ACC112 (cell line): ENCODE measurements around the gene SLC20A1.
A peak's percentile ranks its signal among the peaks of the same experiment; 100 is the strongest.

ENCODE experiments used
- H2AFZ ChIP-seq: fragments of 200-600 bp; sonication (generic); one replicate; pipeline ENCODE4 v1.6.0; 2017; ENCODE audit warnings: antibody characterized with exemption, low read length; ENCODE audit not compliant: unreplicated experiment
- H3K27ac ChIP-seq: fragments of 200-600 bp; sonication (generic); 2 replicates; pipeline ENCODE4 v1.5.1; 2014; ENCODE audit warnings: low read depth, mild to moderate bottlenecking, antibody characterized with exemption, low read length, moderate library complexity
- H3K27me3 ChIP-seq: fragments of 200-600 bp; sonication (generic); 2 replicates; pipeline ENCODE4 v1.6.1; 2014; ENCODE audit warnings: mild to moderate bottlenecking, antibody characterized with exemption, low read length, moderate library complexity, mixed read lengths; ENCODE audit not compliant: insufficient read depth
- H3K36me3 ChIP-seq: fragments of 200-600 bp; sonication (generic); 2 replicates; pipeline ENCODE4 v1.6.1; 2016; ENCODE audit warnings: mild to moderate bottlenecking, antibody characterized with exemption, low read length, moderate library complexity, mixed read lengths; ENCODE audit not compliant: insufficient read depth
- H3K4me1 ChIP-seq: fragments of 200-600 bp; sonication (generic); one replicate; pipeline ENCODE4 v1.6.1; 2016; ENCODE audit warnings: low read length, mixed read lengths; ENCODE audit not compliant: insufficient read depth, unreplicated experiment, control insufficient read depth
- H3K4me3 ChIP-seq: fragments of 200-600 bp; sonication (generic); 2 replicates; pipeline ENCODE4 v1.5.1; 2014; ENCODE audit warnings: mild to moderate bottlenecking, low read depth, low read length
- H3K79me2 ChIP-seq: fragments of 200-600 bp; sonication (generic); one replicate; pipeline ENCODE4 v1.6.0; 2016; ENCODE audit warnings: low read length; ENCODE audit not compliant: control insufficient read depth, unreplicated experiment, insufficient read depth

The SLC20A1 gene

GRCh38 chr2:112646791-112647689 is 1.3 kb downstream of the SLC20A1 start:
- Histone ChIP-seq H3K27me3 (no peaks in the 10 kb centered on the region), H2AFZ (no peak overlapping the region), H3K27ac (peak overlapping the region; percentile 84), H3K36me3 (peaks cover 50% of the 10 kb centered on the region), H3K4me3 (peak overlapping the region; percentile 99), H3K79me2 (peaks cover 85% of the 10 kb centered on the region), H3K4me1 (peaks cover 59% of the 10 kb centered on the region)

- H3K27me3 ChIP-seq, result no peaks in the 10 kb centered on the region
- peaks cover 92% of the 10 kb centered on the region for H3K79me2 ChIP-seq
- peaks cover 60% of the 10 kb centered on the region for H3K36me3 ChIP-seq
- H3K4me3 ChIP-seq, result peak overlapping the region; percentile 99
- no peak overlapping the region for H2AFZ ChIP-seq
- H3K4me1 ChIP-seq, result peaks cover 65% of the 10 kb centered on the region
- H3K27ac ChIP-seq, result peak overlapping the region; percentile 84
Observed at GRCh38 chr2:112648081-112648480, 2.3 kb downstream of the SLC20A1 start.

GRCh38 chr2:112656679-112657078 is 10.9 kb downstream of the SLC20A1 start:
- Histone ChIP-seq H3K27ac (peak overlapping the region; percentile 69; the same call in 1 of the 2 replicates), H3K4me1 (peaks cover 76% of the 10 kb centered on the region), H2AFZ (no peak overlapping the region), H3K79me2 (peaks cover 67% of the 10 kb centered on the region), H3K36me3 (peaks cover 79% of the 10 kb centered on the region), H3K4me3 (no peak overlapping the region), H3K27me3 (no peaks in the 10 kb centered on the region)

GRCh38 chr2:112658301-112658700 is 12.6 kb downstream of the SLC20A1 start:
- Histone ChIP-seq H2AFZ (no peak overlapping the region), H3K4me1 (peaks cover 62% of the 10 kb centered on the region), H3K79me2 (peaks cover 50% of the 10 kb centered on the region), H3K27ac (peak overlapping the region; percentile 69), H3K27me3 (no peaks in the 10 kb centered on the region), H3K4me3 (no peak overlapping the region), H3K36me3 (peaks cover 75% of the 10 kb centered on the region)

- no peak overlapping the region for H2AFZ ChIP-seq
- H3K79me2 ChIP-seq, result peaks cover 45% of the 10 kb centered on the region
- H3K4me3 ChIP-seq, result no peak overlapping the region
- no peaks in the 10 kb centered on the region for H3K27me3 ChIP-seq
- peak overlapping the region; percentile 69 for H3K27ac ChIP-seq
- peaks cover 59% of the 10 kb centered on the region for H3K4me1 ChIP-seq
- peaks cover 77% of the 10 kb centered on the region for H3K36me3 ChIP-seq
Observed at GRCh38 chr2:112658839-112659667, 13.3 kb downstream of the SLC20A1 start.

- Histone ChIP-seq H2AFZ (no peak overlapping the region), H3K4me1 (peaks cover 54% of the 10 kb centered on the region), H3K27me3 (no peaks in the 10 kb centered on the region), H3K27ac (peak overlapping the region; percentile 11), H3K4me3 (no peak overlapping the region), H3K79me2 (peaks cover 38% of the 10 kb centered on the region), H3K36me3 (peaks cover 75% of the 10 kb centered on the region)
Observed at GRCh38 chr2:112660138-112660537, 14.4 kb downstream of the SLC20A1 start.

GRCh38 chr2:112661656-112662305 is 16.0 kb downstream of the SLC20A1 start:
- Histone ChIP-seq H3K27ac (peak overlapping the region; percentile 46), H3K4me3 (no peak overlapping the region), H3K27me3 (no peaks in the 10 kb centered on the region), H3K36me3 (peaks cover 63% of the 10 kb centered on the region), H2AFZ (no peak overlapping the region), H3K79me2 (peaks cover 26% of the 10 kb centered on the region), H3K4me1 (peaks cover 41% of the 10 kb centered on the region)

GRCh38 chr2:112662704-112663103 is 17.0 kb downstream of the SLC20A1 start:
- Histone ChIP-seq H3K36me3 (peaks cover 54% of the 10 kb centered on the region), H2AFZ (no peak overlapping the region), H3K27me3 (no peaks in the 10 kb centered on the region), H3K27ac (peak overlapping the region; percentile 30; the same call in 1 of the 2 replicates), H3K4me3 (no peak overlapping the region), H3K79me2 (peaks cover 17% of the 10 kb centered on the region), H3K4me1 (peaks cover 32% of the 10 kb centered on the region)

- peak overlapping the region; percentile 0; the same call in 1 of the 2 replicates for H3K27ac ChIP-seq
- peaks cover 35% of the 10 kb centered on the region for H3K36me3 ChIP-seq
- H3K4me1 ChIP-seq, result peaks cover 15% of the 10 kb centered on the region
Observed at GRCh38 chr2:112664689-112665088, 18.9 kb downstream of the SLC20A1 start.

GRCh38 chr2:112665113-112665780 is 19.5 kb downstream of the SLC20A1 start:
- Histone ChIP-seq H3K79me2 (no peaks in the 10 kb centered on the region), H3K4me1 (peaks cover 9% of the 10 kb centered on the region), H3K27me3 (no peaks in the 10 kb centered on the region), H2AFZ (no peak overlapping the region), H3K36me3 (peaks cover 30% of the 10 kb centered on the region), H3K4me3 (no peak overlapping the region), H3K27ac (0 out of 2 replicates have a peak overlapping the region, but pooled peaks have one; percentile 17)

More at GRCh38 chr2:112664689-112665088, 18.9 kb downstream of the SLC20A1 start:
- H3K79me2 ChIP-seq, result peaks cover 4% of the 10 kb centered on the region
- no peaks in the 10 kb centered on the region for H3K27me3 ChIP-seq
- H3K4me3 ChIP-seq, result no peak overlapping the region
- no peak overlapping the region for H2AFZ ChIP-seq
